Measurements from ENCODE around the gene MAGI1.

Gene MAGI1

DNA sequence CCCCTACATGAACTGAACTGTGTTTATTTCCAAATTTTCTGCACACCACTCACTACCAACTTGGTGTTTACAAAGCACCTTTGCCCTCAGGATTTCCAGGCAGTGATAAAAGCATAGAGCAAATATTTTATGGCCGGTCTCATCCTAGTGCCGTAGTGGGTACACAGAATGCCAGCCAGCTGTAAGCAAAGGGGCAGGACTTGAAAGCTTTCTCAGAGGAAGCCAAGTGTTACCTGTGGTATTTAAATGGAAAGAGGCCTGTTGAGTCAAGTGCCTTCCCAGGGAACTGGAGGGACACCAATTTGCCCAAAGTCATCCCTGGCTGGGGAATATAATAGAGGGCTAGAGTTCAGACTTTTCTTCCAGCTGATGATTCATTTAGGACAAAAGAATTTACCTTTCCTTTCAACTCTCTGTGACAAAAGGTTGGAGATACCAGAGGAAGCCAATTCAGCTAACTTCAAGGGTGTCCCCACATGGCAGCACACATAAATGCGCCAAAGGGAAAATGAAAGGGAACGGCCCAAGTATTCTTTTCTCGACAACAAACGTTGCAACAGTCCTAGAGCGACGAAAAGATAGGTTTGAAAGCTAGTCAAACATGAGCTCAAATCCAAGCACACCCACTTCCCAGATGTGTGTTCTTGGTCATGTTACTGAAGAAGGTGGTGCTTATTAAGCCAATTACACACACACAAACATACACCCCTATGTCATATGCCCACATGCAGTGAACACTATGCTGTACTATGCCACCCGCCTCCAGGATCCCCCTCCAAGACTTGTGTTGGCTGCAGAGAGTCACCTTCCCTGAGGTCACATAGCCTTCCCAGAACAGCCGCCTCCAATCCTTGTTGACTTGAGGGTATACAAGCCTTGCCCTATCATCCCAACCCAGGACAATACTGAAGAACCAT, 27.7 kb downstream of the MAGI1 start:
- DNase-seq, result no peak

DNA sequence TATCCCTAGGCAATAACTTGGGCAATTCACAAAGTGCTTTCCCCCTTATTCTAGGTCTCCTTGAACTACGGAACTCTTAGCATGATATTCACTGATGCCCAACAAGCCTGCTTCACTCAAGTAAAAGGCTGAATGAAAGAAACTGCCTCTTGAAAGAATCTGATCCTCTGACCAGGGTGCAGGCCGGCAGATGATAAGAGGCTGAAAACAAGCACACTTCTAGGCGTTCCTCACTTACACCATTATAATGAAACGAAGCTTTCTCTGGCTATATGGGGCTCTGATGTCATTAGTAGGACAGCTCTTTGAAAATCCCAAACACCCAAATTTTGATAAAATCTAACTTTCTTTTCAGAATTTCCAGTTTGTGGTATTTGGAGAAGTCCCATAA, 28.4 kb downstream of the MAGI1 start:
- DNase-seq, result no peak

GRCh38 chr3:66004244-66004643, 34.5 kb downstream of the MAGI1 start:
- no peak for DNase-seq

GRCh38 chr3:66001626-66002025, 37.1 kb downstream of the MAGI1 start:
- DNase-seq, result no peak

GRCh38 chr3:66000506-66000905, 38.2 kb downstream of the MAGI1 start:
- DNase-seq, result no peak

GRCh38 chr3:65999606-66000005, 39.1 kb downstream of the MAGI1 start:
- no peak for DNase-seq

GRCh38 chr3:65996589-65996988, 42.1 kb downstream of the MAGI1 start:
- no peak for DNase-seq

GRCh38 chr3:65995515-65995914, 43.2 kb downstream of the MAGI1 start:
- no peak for DNase-seq

GRCh38 chr3:65995030-65995429, 43.7 kb downstream of the MAGI1 start:
- no peak for DNase-seq

- DNase-seq, result no peak
Measured at GRCh38 chr3:65993134-65993900, 45.4 kb downstream of the MAGI1 start.

DNA sequence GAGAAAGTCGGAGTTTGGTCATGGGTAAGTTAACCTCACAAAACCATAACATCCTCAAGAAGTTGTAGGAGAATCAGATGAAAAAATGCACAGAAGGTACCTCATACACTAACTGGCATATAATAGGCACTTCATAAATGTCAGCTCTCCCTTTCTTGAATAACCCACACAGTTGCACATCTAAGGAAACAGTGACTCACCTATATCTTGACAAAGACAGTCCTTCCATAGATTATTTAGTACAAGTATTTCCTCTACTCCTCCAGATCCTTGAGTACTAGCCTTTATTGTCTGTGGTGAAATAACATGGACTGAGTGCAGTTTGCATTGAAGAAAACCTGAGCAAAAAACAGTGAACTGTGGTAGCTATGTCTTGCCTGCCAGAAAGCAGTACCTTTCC, 46.6 kb downstream of the MAGI1 start:
- no peak for DNase-seq

- no peak for DNase-seq
Measured at GRCh38 chr3:65988411-65989180, 50.1 kb downstream of the MAGI1 start.

- DNase-seq, result no peak
Measured at GRCh38 chr3:65986285-65986684, 52.4 kb downstream of the MAGI1 start.

GRCh38 chr3:65984975-65985374, 53.7 kb downstream of the MAGI1 start:
- no peak for DNase-seq

- DNase-seq, result no peak
Measured at GRCh38 chr3:65983100-65983499, 55.6 kb downstream of the MAGI1 start.

DNA sequence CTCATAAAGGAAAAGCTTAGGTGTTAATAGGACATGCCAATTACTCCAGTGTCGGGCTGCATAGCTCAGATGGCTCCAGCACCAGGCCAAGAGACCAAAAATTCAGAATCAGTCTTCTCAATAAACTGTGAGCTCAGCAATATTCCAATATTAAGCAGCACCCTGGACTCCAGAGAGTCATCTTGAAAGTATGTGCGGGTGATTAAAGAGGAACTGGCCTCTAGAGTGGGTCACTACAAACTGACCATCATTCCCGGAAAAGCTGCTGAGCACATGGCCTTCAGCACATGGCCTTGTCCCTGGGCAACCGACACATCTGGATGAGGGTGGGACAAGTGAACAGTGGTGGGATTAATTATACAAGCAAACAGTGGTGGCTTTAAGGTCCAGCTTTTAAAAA, 59.0 kb downstream of the MAGI1 start:
- no peak for DNase-seq

GRCh38 chr3:65979162-65979561, 59.6 kb downstream of the MAGI1 start:
- no peak for DNase-seq

DNA sequence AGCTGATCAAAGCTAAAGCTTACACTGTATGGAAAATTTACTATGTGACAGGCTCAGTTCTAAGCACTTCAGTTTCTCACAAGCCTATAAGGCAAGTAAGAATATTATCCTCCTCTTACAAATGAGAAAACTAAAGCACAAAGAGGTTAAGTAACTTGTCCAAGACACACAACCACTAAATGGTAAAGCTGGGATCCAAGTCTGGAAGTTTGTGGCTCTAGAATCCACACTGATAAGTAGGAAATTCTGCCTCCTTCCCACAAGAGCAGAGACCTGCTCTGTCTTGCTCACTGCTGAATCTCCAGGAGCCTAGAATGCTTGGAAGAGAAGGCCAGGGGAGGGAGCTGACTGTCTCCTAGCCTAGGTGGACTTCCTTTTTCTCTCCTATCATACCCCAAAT, 60.6 kb downstream of the MAGI1 start:
- DNase-seq, result no peak

DNA sequence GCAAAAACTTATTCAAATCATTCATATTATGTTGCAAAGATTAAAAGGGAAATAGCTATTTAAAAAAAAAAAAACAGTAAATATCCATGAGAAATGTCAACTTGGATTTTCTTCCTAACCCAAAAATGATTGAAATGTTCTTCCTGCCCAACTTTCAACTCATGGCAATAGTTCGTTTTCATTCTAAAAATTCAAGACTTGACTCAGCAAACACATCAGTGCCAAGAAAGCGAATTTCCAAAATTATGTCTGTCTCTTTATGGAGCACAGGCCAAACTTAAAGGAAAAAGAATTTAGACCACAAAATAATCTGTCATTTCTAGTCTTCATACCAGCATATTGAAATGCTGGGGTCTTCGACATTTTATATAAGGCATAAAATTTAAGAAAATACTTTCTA, 63.7 kb downstream of the MAGI1 start:
- DNase-seq, result no peak

DNA sequence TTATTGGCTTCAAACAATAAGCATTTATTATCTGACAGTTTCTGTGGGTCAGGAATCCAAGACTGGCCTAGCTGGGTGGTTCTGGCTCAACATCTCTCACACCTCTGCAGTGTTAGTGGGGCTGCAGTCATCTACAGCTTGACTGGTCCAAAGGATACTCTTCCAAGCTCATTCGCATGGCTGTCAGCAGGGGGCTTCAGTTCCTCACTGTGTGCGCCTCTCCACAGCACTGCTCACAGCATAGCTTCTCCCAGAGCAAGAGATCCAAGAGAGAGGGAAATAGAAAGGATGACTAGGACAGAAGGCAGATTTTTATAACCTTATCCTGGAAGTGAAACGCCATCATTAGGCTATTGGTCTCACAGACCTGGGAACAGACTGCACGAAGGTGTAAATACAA, 64.2 kb downstream of the MAGI1 start:
- DNase-seq, result no peak

GRCh38 chr3:65972765-65973164, 66.0 kb downstream of the MAGI1 start:
- DNase-seq, result no peak

- DNase-seq, result no peak
Measured at GRCh38 chr3:65971293-65972252, 67.1 kb downstream of the MAGI1 start.

Data from stimulated activated CD4-positive, alpha-beta T cell treated with anti-CD3 and anti-CD28 coated beads, Interleukin-2, amount 100 ng/mL, for 24 hours (primary cell).